Body of pancreas (tissue), 4 donors: ENCODE results near the gene UNC45B. TPM values are rescaled to one million over a fixed set of nuclear protein-coding genes. Genes with fewer than 3 reads are reported as not detected.
"Not testable (repeated sequence)": the region's sequence is repeated elsewhere in the genome, so short reads cannot be mapped to it uniquely, and the experiment has no call there.

Experiments used
- ATAC-seq: fragments of 150-250 bp; one replicate; pipeline ENCODE4 v1.9.1; 2016
- DNase-seq, 4 donors: peaks; one replicate each; pipeline ENCODE4 v3.0.0-alpha.2; 2019
- H3K27ac ChIP-seq, 4 donors: fragments of 200-600 bp; sonication (generic); 1 replicate in 3 of 4; 2 replicates in 1 of 4; pipeline versions ENCODE4 v1.5.1 to v1.6.1; 2016 to 2019; ENCODE audit warnings: mild to moderate bottlenecking in 1 of 4, mixed read lengths in 1 of 4, moderate library complexity in 1 of 4
- H3K27me3 ChIP-seq, 2 donors: fragments of 200-600 bp; sonication (generic); one replicate each; pipeline ENCODE4 v1.6.0; 2016; ENCODE audit warnings: mild to moderate bottlenecking in 1 of 2
- H3K36me3 ChIP-seq, 2 donors: fragments of 200-600 bp; sonication (generic); replicated peaks in 1 of 2; 2 replicates each; pipeline ENCODE4 v1.5.1; 2016; ENCODE audit warnings: low read depth in 2 of 2; ENCODE audit not compliant: insufficient read depth in 1 of 2
- H3K4me1 ChIP-seq: fragments of 200-600 bp; sonication (generic); one replicate; pipeline ENCODE4 v1.6.0; 2016
- H3K4me3 ChIP-seq, 2 donors: fragments of 200-600 bp; sonication (generic); 1 replicate in 1 of 2; 2 replicates in 1 of 2; pipeline ENCODE4 v1.5.1; 2016 to 2019
- H3K9me3 ChIP-seq, 3 donors: fragments of 200-600 bp; sonication (generic); 1 replicate in 2 of 3; 2 replicates in 1 of 3; pipeline ENCODE4 v1.5.1; 2016
- POLR2A ChIP-seq, 3 donors: fragments of 450-650 bp; IDR thresholded peaks; one replicate each; pipeline ENCODE4 v1.6.1; 2016; ENCODE audit warnings: antibody characterized with exemption in 3 of 3, mild to moderate bottlenecking in 2 of 3
- WGBS, 2 donors: methylation state at CpG; one replicate each; pipeline ENCODE4 v1.1.5; 2017; 5-methylcytosine and 5-hydroxymethylcytosine counted together
- intact Hi-C: fragments of 100-400 bp; cut with DNase I; formaldehyde crosslinking; loops from one replicate; pipeline ENCODE4 v1.15.1; 2023
- total RNA-seq, 2 donors: library from RNA; depleted of rRNA; stranded (reverse); fragments of >200 nt; gene quantifications; one replicate each; pipeline ENCODE4 v1.1.0, GENCODE V29; 2016
- TF ChIP-seq, protein P1 (sequence below), 7 experiments: fragments of 450-650 bp in 4 of 7; fragments of 200-600 bp in 3 of 7; sonication (generic) in 3 of 7; IDR thresholded peaks; one replicate each; pipeline ENCODE4 v1.5.1; 2016 to 2019; ENCODE audit warnings: antibody characterized with exemption in 7 of 7

UNC45B gene
- total RNA-seq, 2 donors from 2014 or later, result not detected

GRCh38 chr17:35103271-35103670 lies 44.3 kb upstream of the UNC45B start:
- no peak for TF ChIP-seq POLR2A (IDR thresholded peaks at IDR 0.05)
- TF ChIP-seq, protein P1, sequence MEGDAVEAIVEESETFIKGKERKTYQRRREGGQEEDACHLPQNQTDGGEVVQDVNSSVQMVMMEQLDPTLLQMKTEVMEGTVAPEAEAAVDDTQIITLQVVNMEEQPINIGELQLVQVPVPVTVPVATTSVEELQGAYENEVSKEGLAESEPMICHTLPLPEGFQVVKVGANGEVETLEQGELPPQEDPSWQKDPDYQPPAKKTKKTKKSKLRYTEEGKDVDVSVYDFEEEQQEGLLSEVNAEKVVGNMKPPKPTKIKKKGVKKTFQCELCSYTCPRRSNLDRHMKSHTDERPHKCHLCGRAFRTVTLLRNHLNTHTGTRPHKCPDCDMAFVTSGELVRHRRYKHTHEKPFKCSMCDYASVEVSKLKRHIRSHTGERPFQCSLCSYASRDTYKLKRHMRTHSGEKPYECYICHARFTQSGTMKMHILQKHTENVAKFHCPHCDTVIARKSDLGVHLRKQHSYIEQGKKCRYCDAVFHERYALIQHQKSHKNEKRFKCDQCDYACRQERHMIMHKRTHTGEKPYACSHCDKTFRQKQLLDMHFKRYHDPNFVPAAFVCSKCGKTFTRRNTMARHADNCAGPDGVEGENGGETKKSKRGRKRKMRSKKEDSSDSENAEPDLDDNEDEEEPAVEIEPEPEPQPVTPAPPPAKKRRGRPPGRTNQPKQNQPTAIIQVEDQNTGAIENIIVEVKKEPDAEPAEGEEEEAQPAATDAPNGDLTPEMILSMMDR (IDR thresholded peaks at IDR 0.05), result no peak
- H3K27me3 ChIP-seq, result no peaks in the 10 kb centered on the region
- WGBS, 2 donors, result 88 to 89% methylated on average over 4 to 5 of the region's 5 CpGs
- no peaks in the 10 kb centered on the region for H3K4me1 ChIP-seq
- no peaks in the 10 kb centered on the region for H3K9me3 ChIP-seq
- DNase-seq, result no peak
- peaks cover 0 to 7% of the 10 kb centered on the region in 2 donors for H3K36me3 ChIP-seq
- no peak overlapping the region for H3K27ac ChIP-seq
- no peak for ATAC-seq
- intact Hi-C loops, result no loop called here
- H3K4me3 ChIP-seq, result no peak overlapping the region

DNA sequence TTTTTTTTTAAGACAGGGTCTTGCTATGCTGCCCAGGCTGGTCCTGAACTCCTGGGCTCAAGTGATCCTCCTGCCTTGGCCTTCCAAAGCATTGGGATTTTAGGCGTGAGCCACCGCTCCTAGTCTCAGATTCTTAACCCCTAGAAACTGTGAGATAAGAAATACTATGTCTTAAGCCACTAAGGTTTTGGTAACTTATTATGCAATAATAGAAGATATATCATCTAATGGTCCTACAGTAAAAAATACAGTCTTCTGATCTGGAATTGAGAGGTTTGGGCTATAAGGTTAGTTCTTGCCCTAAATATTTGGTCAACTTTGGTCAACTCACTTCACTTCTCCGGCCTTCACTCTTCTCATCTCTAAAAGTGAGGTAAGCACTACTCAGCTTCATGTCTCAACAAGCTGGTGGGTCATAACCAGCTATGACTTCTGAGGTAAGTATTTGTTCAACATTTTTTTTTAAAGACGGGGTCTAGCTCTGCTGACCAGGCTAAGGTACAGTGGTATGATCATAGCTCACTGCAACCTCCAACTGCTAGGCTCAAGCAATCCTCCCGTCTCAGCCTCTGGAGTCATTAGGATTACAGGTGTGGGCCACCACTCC lies 42.7 kb upstream of the UNC45B start:
- Histone ChIP-seq H3K9me3 (no peaks in the 10 kb centered on the region), H3K27ac (no peak overlapping the region), H3K4me1 (no peaks in the 10 kb centered on the region), H3K4me3 (no peak overlapping the region), H3K27me3 (no peaks in the 10 kb centered on the region), H3K36me3 (peaks cover 0 to 4% of the 10 kb centered on the region in 2 donors)
- TF ChIP-seq, protein P1 (IDR thresholded peaks at IDR 0.05), result no peak
- no peak for TF ChIP-seq POLR2A (IDR thresholded peaks at IDR 0.05)
- intact Hi-C loops, result no loop called here
- DNase-seq (no peak), ATAC-seq (no peak)
- WGBS, 2 donors, result 95 to 96% methylated on average over 5 of the region's 5 CpGs

GRCh38 chr17:35110791-35111190 lies 36.8 kb upstream of the UNC45B start:
- H3K27me3 ChIP-seq, H3K4me3 ChIP-seq, ATAC-seq, H3K4me1 ChIP-seq, DNase-seq, H3K36me3 ChIP-seq, H3K9me3 ChIP-seq, H3K27ac ChIP-seq: not testable (repeated sequence)
- 93 to 98% methylated on average over 13 to 17 of the region's 17 CpGs for WGBS, 2 donors
- intact Hi-C loops, result loop anchor here (10.0 kb wide), 1 partner anchor 566 kb away; no protein-coding TSS in a partner anchor

- DNase-seq (no peak), ATAC-seq (no peak)
- no peak for TF ChIP-seq POLR2A (IDR thresholded peaks at IDR 0.05)
- TF ChIP-seq, protein P1 (IDR thresholded peaks at IDR 0.05), result no peak
- Histone ChIP-seq H3K4me3 (no peak overlapping the region), H3K27me3 (no peaks in the 10 kb centered on the region), H3K4me1 (peaks cover 17% of the 10 kb centered on the region), H3K9me3 (no peaks in the 10 kb centered on the region), H3K27ac (no peak overlapping the region), H3K36me3 (no peaks in the 10 kb centered on the region)
- WGBS, 2 donors, result 76 to 79% methylated on average over 12 of the region's 12 CpGs
- intact Hi-C loops, result loop anchor here (10.0 kb wide), 1 partner anchor 572 kb away; no protein-coding TSS in a partner anchor
Measured at GRCh38 chr17:35116845-35117244, 30.8 kb upstream of the UNC45B start.

DNA sequence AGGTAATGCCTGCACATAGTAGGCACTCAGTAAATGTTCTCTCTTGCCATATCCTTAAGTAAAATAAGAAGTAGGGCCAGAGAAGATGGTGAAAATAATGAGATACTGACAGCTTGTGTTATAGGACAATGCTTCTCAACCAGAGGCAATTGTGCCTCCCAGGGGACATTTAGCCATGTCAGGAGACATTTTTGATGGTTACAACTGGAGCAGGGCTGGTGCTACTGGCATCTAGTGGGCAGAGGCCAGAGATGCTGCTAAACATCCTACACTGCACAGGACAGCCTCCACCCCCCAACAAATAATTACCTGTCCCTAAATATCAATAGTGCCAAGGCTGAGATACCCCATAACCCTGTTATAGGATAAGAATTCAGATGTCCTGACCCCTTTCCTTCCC lies 29.6 kb upstream of the UNC45B start:
- DNase-seq (no peak), ATAC-seq (no peak)
- TF ChIP-seq, protein P1 (IDR thresholded peaks at IDR 0.05), result no peak
- TF ChIP-seq POLR2A (IDR thresholded peaks at IDR 0.05), result no peak
- intact Hi-C loops, result loop anchor here (10.0 kb wide), 1 partner anchor 573 kb away; no protein-coding TSS in a partner anchor
- Histone ChIP-seq H3K4me1 (peaks cover 17% of the 10 kb centered on the region), H3K9me3 (no peaks in the 10 kb centered on the region), H3K36me3 (no peaks in the 10 kb centered on the region), H3K4me3 (no peak overlapping the region), H3K27me3 (no peaks in the 10 kb centered on the region), H3K27ac (no peak overlapping the region)
